GM18507 (cell line): Measurements from ENCODE around the gene HOXA11.
A peak's percentile ranks its signal among the peaks of the same experiment; 100 is the strongest.

Experiments
- DNase-seq: peaks from one replicate; pipeline ENCODE4 v3.0.0; 2011; ENCODE audit warnings: low read depth; ENCODE audit not compliant: insufficient read length; ENCODE audit errors: extremely low spot score
- FAIRE-seq: peaks from 2 replicates; lab custom pipeline; 2011; peaks lifted over from hg19 to GRCh38; lab: Jason Lieb, UNC

HOXA11 gene

DNA sequence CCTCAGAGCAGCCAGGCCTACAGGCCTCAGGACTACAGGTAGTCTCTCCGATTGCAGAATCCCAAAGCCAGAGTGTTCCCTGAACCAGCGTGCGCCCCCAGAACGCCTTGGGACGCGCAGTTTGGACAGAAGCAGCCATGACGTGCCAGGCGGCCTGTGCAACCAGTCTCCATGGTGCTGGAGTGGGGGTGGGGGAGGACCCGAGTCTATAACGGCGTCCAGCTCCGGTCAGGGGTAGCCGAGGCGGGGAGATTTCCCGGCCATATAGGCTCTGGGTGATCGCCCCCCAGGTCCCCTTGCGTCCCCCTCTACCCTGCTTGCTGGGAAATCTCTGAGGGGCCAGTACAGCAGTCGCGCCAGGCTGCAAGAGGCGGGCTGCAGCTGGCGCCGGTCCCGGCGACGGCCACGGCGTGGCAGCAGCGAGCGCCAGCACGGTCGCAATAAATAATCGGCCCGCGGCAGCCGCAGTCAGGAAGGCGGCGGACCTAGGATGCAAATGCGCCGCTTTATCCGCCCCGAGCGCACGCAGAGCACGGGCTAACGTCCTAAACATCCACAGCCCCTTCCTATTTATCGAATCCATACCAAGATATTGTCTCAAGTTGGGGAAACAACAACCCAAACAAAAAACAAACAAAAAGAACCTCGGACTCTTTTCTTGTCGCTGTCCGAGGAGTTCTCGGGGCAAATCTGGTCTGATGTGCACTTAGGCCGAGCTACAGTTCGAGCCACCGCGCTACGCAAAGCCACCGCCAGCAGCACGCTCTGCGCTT is 34.3 kb downstream of the HOXA11 start:
- DNase-seq (peak; percentile 76), FAIRE-seq (peak; percentile 66)

DNA sequence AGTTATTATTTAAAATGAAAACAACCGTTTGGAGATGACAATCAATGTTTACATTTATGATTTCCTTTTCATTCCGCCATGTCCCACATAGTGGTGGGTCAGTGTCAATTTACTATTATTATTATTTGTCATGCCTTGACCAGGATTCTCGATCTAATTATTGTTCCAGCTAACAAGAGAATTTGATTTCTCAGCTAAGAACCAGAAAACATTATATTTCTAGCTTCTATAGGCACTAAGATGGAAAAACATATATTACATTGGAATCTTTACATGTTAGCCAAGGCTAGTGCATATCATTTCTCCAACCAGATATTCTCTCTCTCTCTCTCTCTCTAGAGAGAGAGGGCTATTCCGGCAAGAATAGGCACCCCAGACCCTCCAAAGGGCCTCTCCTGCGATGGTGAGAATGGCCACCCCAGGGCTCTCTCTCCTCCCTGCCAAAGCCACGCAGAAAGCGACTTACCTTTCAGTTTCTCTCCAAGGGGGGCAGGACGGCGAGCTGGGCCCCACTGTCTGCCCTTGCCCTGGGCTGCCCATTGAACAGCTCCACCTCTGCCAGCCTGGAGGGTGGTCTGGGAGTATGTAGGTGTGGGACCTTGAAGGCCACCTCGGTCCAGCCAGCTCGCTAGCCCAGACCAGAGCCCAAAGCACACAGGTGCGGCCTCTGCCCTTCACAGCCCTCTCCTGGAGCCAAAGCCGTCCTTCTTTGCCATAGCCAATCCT is 35.0 kb downstream of the HOXA11 start:
- FAIRE-seq, result no peak
- no peak for DNase-seq

DNA sequence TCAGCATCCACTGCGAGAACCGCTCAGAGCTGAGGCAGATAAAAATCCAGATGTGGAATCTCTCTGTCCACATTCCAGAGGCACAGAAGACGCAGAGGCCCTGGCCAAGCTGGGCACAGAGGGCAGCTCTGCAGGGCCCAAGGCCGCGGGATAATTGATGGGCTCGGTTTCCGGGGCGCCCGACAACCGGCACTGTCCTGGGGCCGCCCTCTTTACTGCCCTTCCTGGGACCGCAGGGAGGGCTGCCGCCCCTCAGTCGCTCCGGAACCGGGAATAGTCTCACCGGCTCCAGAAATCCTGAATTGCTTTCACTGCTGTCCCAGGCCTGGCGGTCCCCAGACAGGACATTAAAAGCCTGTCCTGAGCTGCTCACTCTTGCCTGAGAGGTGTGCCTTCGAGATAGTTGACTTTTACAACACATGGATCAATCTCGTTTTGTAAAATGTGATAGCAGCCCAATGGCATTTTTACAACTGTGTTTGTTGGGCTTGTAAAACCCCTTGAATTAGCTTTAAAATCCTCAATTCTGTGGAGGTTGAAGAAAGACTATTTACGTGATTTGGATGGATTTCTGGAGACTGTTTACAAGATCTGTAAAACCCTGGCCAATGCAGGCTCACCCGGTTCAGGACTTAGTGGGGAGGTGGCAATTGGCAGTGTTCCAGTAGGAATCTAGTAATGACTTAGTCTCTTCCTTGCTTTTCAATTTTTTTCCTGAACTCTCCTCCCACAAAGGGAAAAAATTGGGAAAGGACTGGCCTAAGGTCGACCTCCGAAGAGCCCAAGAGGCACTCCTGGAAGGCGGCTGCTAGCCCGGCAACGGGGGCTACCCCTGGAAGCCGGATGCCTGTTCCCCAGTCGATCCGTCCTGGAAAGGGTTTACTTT is 36.0 kb downstream of the HOXA11 start:
- FAIRE-seq (no peak), DNase-seq (no peak)

DNA sequence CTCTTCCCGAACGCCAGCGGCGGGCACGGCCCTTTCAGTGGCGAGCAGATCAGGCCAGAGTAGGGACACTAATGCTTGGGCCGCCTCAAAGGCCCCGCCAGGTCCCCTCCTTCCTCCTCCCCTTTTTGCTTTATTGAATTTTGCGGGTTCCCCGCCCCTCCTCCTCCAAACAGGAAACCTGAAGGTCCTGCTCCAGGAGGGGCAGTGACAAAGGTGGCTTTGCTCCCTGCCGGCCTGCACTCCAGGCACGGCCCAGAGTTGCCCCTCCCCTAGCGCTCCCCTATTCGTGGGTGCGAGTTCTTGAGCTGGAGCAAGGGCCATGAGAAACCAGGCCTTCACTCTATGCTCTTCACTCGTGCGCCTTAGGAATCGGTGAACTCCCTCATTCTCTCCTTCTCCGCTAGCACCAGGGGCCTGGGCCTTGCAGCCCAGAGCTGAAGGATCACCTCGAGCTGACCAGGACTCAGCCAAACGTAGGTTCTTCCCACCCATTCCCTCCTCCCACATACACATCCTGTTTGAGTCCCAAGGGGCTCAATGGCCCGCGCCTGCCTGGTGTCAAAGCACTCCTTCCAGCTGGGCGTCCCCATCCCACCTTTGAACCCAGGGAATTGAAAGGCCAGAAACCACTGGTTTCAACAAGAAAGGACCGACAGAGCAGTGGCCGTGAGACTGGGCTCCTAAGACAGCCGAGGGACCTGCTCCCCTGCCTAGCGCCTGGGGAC is 36.8 kb downstream of the HOXA11 start:
- FAIRE-seq, result no peak
- DNase-seq, result no peak

DNA sequence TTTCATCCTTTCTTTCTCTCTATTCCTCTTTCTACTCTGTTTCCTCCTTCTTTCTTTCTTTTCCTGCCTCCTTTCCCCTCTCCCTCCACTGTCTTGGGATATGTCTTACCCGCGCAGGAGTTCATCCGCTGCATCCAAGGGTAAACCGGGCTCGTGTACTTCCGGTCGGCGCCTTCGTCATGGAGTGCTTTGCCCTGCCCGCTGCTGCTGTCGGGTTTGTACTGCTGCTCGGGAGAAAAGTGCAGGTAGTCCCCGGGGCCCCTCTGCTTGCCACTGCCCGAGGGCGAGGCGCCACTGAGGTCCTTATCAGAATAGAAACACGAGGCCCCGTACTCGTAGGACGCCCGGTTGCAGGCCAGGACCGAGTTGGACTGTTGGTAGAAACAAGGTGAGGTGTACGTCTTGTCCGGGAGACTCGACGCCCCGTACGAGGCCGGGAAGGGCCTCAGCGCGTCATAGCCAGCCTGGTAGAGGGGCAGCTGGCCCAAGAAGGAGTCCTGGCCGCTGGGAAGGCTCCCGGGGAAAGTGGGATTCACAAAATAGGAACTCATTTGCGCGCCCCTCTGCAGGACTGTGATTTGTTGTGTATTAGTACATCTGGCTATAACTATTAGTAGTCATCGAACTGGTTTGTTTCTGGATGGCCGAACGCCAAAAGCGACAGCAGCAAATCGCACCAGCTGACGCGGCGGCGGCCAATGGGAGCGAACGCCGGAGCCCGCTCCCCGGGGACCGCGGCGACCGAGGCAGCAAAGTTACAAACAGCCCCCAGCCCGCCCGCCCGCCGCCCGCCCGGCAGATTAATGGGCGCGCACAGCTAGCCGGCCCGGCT is 37.6 kb downstream of the HOXA11 start, which contains the start of gene HOXA6:
Gene HOXA6 (minus strand): TSS at position 576 of the 832 bp plus-strand sequence. CDS start 25 bp downstream, at position 551.
- FAIRE-seq (no peak), DNase-seq (no peak)

DNA sequence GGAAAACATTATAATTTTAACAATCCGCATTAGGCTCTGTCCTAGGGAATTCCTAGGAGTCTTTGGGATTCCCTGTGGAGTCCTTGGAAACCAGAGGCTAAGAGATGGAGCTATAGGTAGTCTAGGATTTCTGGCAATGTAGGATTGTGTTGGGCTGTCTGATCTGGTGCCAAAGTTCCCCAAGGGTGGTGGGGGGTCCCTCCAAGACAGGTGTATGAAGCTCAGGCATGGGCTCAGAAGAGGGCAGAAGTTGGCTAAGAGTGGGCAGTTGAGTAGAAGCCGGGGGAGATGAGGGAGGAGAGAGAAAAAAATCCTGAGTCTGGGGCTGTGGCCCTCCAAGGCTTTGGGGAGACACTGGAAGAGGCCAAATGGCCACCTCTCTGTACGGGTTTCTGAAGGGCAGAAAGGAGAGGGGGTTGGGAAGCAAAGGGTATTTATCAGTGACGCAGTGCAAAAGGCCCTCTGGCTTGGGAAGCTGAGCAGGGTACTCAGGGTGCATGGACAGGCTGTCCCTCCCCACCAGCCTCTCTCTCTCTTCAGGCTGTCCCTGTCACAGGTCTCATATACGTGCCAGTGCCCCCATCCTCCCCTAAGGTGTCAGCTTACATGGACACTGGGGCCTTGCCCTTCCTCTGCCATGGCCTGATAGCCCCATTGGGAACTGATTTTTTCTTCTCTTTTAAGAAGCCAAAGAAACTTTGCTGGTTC is 38.4 kb downstream of the HOXA11 start:
- no peak for DNase-seq
- no peak for FAIRE-seq

DNA sequence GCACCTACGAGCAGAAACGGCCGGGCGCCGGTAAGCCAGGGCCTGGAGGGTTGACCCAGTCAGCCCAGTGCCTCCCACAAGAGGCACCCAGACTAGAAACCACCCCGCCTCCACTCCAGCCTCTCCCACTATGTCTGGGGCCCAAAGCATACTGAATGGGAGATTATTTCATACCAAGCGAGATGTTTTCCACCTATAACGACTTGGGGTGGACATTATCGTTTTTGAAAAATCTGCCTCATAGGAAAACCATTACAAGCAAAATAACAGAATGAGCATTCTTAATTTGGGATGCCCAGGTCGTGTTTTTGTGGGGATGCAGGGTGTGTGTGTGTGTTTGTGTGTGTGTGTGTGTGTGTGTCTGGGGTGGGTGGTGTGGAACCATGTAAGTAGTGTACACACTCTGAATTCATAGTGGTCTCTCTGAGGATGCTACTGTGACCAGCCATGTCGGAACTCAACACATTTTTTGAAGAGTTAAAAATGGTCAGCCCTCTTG is 39.1 kb downstream of the HOXA11 start:
- FAIRE-seq, result no peak
- DNase-seq, result no peak

DNA sequence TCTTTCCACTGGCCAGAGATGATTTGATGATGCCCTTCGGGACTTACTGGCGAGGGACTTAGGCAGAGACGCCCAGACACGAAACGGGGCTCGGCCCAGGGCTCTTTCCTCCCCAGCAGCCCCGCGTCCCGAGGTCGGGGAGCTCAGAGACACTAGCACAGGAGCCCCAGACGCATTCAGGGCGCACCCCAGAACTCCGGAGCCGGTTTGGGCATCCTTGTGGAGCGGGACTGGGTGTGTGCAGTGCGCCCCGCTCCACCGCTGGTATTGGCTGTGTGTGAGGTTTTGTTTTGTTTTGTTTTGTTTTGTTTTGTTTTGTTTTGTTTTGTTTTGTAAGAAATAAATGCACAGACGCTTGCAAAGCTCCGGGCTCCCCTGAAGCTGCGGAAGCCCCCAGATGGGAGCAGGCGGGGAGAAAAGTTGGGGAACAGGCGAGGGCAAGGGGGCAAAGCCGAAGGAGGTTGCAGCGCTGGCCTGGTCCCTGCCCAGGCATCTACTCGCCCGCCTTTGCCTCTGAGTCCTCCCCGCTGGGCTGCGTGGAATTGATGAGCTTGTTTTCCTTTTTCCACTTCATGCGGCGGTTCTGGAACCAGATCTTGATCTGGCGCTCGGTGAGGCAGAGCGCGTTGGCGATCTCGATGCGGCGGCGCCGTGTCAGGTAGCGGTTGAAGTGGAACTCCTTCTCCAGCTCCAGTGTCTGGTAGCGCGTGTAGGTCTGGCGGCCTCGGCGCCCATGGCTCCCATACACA is 39.7 kb downstream of the HOXA11 start:
- DNase-seq (no peak), FAIRE-seq (no peak)

DNA sequence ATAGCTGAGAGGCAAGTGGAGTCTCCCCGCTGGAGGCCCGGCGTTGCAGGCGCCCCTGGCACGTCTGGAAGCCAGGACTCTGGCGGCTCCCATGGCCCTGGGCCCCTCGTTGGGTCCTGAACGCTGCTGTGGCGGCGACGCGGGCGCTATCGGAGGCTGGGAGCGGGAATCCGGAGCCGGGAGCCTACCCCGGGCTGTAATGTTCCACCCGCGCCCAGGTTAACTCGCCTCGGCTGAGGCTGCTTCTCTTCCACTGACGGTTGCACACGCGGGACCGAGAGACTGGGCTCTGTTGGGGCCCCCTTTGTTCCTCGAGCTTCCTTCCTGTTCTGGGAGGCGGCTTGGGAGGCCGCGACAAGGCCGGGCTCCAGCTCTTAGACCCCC is 40.3 kb downstream of the HOXA11 start:
- FAIRE-seq (no peak), DNase-seq (no peak)

DNA sequence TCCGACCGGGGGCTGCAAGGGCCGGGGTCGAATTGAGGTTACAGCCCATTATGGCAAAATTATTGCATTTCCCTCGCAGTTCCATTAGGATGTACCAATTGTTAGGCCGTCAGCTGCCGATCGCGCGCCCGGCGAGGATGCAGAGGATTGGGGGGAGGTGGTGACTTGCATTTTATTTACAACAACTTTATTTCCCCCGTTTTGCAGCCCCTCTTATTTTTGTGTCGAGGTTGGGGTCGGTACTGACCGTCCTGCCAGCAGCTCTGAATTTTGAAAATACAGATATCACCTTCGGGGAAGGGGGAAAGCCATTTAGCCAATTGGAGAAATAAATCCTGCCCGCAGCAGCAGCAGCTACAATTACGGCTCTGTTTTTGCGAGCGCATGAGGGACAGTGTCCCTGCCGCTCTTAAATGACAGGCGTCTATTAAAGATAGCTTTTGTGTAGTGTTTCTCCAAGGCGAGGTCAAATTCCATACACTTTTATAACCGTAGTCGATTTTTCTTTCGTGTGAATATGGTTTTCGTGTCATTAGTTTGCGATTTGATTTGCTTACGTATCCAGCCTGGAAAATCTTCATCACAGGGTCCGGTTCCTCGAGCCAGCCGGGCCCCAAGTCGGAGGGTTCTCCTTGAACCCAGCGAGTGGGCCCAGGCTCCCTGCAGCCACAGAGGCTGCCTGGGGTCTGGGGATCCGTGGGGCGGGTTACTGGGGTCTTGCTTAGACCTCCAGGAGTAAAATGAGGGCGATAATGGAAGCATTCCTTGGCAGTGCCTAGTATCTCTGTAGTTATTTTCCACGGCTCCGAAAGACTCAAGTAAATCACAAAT is 40.9 kb downstream of the HOXA11 start:
- FAIRE-seq (no peak), DNase-seq (no peak)

DNA sequence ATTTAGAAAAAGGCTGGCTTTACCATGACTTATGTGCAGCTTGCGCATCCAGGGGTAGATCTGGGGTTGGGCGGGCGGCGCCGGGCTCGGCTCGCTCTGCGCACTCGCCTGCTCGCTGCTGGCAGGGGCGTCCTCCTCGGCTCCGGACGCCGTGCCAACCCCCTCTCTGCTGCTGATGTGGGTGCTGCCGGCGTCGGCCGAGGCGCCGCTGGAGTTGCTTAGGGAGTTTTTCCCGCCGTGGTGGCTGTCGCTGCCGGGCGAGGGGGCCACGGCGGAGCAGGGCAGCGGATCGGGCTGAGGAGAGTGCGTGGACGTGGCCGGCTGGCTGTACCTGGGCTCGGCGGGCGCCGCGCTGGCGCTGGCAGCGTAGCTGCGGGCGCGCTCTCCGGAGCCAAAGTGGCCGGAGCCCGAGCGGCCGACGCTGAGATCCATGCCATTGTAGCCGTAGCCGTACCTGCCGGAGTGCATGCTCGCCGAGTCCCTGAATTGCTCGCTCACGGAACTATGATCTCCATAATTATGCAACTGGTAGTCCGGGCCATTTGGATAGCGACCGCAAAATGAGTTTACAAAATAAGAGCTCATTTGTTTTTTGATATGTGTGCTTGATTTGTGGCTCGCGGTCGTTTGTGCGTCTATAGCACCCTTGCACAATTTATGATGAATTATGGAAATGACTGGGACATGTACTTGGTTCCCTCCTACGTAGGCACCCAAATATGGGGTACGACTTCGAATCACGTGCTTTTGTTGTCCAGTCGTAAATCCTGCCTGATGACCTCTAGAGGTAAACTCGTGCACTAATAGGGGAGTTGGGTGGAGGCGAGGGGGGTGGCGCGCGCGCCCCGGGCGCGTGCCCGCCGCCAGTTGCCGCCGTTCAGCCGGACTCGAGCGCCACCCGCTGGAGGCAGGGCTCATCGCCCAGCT is 41.7 kb downstream of the HOXA11 start, which contains the start of gene HOXA5:
Gene HOXA5 (minus strand): TSS at position 659 of the 927 bp plus-strand sequence. CDS start 74 bp downstream, at position 585.
- FAIRE-seq (no peak), DNase-seq (no peak)

DNA sequence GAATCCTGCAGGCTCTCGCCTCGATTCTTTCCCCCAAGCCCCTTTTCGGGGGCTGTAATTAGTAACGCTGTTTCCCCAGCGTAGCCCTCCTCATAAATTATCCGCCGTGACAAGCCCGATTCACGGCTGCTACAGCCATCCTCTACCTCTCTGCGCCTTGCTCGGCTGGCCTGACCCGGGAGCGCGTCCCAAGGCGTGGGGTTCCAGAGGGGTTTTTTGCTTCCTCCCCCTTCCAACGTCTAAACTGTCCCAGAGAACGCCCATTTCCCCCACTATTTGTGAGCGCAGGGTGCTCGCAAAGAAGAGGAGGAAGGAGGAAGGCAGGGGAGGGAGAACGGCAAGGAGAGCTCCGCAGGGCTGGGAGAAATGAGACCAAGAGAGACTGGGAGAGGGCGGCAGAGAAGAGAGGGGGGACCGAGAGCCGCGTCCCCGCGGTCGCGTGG is 42.4 kb downstream of the HOXA11 start:
- FAIRE-seq (no peak), DNase-seq (no peak)

DNA sequence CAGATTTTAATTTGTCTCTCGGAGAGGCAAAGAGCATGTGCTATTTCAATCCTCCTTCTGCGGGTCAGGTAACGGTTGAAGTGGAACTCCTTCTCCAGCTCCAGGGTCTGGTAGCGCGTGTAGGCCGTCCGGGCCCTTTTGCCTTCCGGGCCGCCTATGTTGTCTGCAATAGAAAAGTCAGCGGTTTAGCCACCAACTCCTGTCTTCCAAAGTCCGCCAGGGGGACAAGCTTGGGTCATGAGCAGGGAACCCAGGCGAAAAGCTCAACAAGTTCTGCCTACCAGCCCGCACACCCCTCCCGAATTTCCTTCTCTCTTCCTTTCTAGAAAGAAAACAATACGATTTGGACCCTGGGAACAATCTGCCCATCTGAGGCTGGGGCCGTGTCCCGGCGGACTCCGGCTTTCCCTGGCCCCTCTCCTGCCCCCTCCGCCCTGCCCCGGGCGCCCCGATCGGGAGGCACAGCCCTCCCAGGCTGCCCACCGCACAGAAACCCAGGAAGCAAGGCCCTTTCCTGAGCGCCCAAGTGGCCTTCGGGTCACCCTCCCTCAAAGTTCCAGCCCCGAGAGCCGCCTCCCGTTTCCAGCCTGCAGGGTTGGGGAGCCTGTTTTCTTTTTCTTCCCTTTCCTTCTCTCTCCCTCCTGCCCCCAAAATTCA is 43.0 kb downstream of the HOXA11 start:
- DNase-seq (no peak), FAIRE-seq (no peak)

DNA sequence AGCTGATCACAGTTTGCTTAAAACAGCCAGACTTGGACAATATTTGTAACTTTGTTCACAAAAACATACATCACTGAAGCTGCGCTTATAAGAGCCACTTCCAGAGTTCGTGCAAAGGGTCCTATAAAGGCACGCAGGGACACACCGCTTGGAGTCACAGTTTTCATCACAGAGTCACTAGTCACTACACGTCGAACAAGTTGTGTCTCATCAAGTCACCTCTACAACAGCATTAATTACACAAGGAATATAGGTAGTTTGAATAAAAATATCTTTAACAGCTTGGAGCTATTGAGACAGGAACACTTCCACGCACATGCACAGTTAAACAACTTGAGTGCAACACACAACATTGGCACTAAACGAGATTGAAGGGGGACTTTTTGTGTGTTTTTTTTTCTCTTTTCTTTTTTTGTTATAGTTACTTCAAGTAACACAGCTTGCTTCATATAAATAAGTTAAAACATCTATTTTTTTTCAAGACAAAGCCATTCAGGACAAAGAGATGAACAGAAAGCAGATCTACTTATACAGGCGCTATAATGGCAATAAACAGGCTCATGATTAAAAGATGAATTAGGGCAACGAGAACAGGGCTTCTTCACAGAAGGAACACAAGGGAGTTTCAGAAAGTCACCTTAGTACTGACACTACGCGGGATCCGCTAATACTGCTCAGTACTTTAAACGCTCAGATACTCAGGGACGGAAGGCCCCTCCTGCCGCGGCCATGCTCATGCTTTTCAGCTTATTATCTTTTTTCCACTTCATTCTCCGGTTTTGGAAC is 43.7 kb downstream of the HOXA11 start:
- no peak for DNase-seq
- no peak for FAIRE-seq
